Hematopoietic multipotent progenitor cell treated with erythropoietin and hydrocortisone succinate and interleukin-3 and kit ligand, for 17 days (in vitro differentiated cells): Measurements from ENCODE around the gene GUK1.
"Not testable (repeated sequence)": the region's sequence is repeated elsewhere in the genome, so short reads cannot be mapped to it uniquely, and the experiment has no call there.

Experiments
- DNase-seq: peaks from one replicate; pipeline ENCODE4 v3.0.0-alpha.2; 2015; ENCODE audit warnings: low spot score

The GUK1 gene

DNA sequence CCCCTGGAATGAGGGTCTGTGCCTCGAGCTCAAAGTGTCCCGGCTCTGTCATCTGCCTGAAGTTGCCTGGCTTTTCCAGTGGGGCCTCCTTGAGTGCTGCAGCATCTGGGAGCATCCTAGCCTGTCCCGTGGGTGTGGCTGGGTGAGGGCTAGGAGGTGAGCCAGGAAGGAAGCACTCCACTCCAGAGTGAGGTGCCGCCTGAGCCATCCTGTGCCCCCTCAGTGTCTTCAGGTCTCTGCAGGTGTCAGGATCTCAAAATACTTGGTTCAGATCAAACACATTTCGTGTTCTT is 37.0 kb downstream of the GUK1 start:
- peak; percentile 50 for DNase-seq

DNA sequence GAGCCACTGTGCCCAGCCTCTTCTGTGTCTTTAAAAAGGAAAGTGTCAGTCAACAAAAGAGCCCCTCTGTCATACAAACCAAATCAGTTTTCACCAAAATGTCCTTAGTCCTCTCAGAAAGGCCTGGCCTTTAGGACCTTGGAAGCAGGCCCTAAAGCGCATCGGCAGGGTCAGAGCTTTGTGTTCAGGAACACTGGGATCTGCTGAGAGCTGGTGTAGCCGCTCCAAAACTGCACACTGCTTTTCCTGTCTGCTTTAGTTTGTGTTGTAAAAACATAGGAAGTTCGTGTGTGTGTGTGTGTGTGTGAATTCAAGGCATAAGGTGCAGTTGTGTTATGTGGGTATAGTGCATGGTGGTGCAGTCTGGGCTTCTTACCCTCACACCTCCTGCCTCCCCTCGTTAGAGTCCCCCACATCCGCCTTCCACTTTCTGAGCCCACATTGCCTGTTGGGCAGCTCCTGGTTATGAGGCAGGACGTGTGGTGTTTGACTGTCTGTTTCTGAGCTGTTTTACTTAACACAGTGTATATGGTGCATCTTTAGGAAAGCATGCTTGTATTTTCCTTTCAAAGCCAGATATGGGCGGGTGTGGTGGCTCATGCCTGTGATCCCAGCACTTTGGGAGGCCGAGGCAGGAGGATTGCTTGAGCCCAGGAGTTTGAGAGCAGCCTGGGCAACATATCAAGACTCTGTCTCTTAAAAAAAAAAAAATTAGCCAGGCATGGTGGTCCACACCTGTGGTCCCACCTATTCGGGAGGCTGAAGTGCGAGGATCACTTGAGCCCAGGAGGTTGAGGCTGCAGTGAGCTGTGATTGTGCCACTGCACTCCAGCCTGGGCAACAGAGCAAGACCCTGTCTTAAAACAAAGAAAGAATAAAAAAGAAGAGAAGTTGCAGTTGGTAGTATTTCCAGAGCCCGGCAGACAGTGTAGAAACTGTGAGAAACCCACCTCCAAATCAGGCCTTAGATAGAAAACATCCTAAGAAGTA is 37.9 kb downstream of the GUK1 start:
- DNase-seq = peak; percentile 68

DNA sequence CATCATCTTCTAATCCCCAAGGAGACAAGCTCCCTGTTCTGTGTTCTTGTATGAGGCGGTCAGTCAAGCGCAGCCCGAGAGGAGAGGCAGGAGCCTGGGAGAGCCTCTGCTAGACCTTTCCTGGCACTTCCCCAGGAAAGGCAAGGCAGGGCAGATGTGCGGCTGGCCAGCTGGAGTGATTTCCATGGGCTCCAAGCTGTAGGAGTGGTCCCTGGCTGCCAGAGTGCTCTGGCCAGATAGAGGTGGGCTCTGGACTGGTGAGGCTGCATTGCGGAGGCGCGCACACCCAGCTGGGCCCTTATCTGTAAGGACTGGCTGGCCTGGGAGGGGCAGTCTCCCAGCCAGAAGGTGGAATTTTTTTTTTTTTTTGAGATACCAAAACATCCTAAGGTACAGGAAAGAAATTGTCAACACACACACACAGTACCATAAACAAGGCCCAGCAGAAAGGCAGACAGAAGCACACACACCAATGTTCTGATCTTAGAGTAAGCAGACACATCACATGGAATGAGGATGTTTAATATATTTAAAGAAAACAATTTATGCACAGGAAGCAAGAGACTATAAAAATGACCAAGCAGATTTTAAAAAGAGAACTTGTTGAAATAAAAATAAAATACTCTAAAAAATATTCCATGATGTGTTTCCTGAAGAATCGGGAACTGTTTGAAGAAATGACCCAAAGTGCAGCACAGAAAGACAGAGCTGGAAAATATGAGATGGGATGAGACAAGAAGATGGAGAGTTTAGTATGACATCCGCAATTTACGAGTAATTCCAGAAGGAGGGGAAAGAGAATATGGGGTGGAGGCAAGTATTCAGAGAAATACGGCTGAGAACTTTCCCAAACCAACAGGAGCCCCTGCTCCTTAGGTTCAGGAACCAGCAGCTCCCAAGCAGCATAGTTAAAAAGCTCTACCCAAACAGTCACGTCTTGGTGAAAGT is 38.9 kb downstream of the GUK1 start:
- peak; percentile 94 for DNase-seq

DNA sequence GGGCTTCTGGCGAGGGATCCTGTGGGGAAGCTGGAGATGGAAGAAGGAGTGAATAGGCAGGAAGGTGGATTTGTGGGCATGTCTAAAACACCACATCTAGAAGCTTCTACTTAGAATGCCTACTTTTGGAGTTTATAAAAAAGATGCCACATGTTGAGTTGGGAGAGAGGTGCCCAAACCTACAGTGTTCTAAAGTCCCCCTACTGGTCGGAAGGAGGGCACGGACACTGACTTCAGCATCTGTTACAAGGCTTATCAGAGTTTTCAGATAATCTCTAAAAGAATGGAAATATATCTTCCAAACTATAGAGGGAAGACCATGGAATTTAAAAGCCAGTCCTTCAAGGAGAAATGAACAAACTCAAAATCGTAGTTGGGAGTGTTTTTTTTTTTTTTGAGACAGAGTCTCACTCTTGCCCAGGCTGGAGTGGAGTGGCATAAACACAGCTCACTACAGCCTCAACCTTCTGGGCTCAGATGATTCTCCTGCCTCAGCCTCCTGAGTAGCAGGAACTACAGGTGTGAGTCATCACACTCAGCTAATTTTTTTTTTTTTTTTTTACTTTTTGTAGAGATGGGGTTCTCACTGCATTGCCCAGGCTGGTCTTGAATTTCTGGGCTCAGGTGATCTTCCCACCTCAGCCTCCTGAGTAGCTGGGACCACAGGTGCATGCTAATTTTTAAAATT is 40.3 kb downstream of the GUK1 start:
- peak; percentile 87 for DNase-seq

DNA sequence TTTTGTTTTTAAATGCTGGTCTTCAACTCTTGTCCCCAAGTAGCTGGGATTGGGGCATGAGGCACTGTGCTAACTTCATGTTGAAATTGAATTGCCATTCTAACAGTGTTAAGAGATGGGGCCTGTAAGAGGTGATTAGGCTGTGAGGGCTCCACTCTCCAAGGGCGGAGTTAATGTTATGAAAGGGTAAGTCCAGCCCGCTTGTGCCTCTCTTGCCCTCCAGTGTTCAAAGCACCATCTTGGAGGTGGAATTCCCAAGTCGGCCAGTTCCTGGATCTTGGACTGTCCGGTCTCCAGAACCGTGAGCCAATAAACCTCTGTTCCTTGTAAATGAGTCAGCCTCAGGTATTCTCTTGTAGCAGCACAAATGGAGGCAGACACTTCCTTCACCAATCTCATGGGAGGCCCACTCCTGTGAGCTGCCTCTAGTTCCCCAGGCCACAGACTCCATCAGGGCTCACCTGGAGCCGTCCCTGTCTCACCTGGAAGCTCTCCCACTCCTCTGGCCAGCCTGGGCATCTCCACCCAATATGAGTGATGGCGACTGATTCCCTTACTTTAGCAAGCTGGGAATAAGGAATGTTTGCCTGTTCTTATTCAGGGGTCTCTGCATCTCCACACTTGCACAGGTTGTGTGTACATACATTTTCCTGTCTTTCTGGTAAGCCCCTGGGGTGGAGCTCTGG is 41.0 kb downstream of the GUK1 start:
- peak; percentile 79 for DNase-seq

DNA sequence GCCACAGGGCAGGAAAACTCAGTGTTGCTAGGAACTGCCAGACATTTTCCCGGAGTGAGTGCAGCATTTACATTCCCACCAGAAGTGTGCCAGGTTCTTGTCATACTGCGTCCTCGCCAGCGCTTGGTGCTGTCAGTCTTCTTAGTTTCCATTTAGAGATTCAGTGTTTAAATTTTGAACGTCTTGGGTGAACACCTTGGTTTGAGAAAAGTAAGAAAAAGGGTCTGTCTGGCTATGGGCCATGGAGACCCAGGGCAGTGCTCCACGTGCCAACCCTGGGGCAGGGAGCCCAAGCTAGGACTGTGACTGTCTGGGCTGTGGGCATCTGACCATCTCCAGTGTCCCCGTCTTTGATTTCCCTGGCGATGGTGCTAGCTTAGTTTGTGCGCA is 41.6 kb downstream of the GUK1 start:
- peak; percentile 37 for DNase-seq

DNA sequence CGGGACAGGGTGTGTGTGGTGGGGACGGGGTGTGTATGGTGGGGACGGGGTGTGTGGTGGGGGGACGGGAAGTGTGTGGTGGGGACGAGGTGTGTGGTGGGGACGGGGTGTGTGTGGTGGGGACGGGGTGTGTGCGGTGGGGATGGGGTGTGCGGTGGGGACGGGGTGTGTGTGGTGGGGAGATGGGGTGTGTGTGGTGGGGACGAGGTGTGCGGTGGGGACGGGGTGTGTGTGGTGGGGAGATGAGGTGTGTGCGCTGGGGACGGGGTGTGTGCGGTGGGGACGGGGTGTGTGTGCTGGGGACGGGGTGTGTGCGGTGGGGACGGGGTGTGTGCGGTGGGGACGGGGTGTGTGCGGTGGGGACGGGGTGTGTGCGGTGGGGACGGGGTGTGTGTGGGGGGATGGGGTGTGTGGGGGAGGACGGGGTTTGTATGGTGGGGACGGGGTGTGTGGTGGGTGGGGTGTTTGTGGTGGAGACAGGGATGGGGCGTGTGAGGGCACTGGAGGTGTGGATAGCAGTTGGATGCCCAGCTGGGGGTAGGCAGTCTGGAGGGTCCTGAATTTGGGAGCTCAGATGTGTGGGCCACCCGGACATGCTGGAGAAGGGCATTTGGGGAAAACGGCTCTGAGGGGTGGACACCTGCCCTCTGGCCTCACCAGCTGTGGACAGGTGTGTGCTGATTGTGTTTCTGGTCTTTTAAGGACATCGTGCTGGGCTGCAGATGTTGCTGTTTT is 42.4 kb downstream of the GUK1 start:
- DNase-seq = no peak

DNA sequence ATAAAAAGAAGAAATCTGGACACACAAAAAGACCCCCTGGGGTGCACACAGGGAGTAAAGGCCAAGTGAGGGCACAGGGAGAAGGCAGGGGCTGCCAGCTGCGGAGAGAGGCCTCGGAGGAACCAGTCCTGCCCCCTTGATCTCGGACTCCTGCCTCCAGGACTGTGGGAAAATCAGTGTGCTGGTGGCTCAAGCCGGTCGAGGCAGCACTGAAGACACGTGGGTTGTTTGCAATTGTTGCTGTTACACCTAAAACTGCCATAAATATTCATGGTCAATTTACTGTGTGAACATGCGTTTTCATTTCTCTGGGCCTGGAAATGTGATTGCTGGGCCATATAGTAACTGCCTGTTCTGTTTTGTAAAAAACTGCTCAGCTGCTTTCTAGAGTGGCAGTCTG is 44.1 kb downstream of the GUK1 start:
- DNase-seq = no peak

DNA sequence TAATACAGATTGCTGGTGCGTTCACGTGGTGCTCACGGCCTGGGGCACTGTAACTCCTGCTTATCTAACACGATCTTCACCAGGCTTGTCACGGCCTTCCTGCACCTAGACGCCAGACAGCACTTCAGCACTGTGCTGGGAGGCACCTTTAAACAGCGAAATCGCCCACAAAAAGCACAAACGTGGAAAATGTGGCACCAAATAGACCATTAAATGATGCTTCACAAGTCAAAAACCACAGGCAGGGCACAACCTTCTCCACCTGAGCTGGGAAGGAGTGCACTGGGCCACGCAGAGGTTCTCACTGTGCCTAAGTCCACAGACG is 45.5 kb downstream of the GUK1 start:
- no peak for DNase-seq

DNA sequence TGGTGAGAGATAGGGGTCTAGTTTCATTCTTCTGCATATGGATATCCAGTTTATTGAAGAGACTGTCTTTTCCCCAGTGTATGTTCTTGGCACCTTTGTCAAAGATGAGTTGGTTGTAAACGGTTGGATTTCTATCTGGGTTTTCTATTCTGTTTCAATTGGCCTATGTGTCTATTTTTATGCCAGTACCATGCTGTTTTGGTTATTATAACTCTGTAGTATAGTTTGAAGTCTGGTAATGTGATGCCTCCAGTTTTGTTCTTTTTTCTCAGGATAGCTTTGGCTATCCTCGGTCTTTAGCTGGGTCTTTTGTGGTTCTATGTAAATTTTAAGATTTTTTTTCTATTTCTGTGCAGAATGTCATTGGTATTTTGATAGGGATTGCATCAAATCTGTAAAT is 48.2 kb downstream of the GUK1 start:
- not testable (repeated sequence) for DNase-seq

DNA sequence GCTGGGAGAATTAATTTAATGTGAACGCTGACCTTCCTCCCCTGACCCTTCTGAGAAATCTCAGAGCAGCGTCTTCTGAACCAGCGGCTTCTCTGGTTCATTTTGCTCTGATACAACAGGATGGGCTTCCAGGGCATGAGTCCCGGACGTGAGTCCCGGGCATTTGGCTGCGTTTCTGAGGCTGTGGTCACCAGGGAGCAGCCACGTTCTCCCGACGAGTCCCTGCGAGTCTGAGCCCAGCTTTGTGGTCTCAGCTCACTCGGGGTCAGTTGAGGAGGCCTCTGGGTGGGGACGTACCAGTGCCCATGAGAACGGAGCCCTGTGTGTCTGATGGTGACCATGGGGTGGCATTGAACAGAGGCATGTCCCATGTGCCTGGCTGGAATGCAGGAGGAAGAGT is 50.1 kb downstream of the GUK1 start:
- no peak for DNase-seq

DNA sequence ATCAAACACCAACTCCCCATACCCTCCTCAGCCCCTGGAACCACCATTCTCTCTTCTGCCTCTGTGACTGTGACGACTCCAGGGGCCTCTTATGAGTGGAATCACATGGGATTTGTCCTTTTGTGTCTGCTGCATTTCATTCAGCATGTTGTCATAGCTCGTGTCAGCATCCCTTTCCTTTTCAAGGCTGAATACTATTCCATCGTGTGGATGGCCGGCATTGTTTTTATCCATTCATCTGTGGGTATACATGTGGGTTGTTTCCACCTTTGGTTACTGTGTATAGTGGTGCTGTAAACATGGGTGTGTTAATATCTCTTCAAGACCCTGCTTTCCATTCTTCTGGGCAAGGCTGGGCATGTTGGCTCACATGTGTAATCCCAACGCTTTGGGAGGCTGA is 50.7 kb downstream of the GUK1 start:
- no peak for DNase-seq

DNA sequence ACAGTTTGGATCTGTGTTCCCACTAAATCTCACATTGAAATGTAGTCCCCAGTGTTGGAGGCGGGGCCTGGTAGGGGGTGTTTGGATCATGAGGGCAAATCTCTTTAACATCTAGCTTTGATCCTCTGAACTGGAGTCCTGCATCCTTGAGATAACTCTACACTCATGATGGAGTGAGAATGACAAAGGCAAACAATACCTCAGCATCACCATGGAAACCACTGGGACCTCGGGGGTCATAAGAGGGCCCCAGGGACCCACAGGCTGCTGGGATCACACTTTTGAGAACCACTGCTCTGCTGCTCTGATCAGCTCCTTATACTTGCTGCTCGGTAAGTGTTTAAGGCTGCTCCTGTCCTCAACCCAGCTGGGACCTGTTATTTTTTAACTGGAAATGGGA is 54.4 kb downstream of the GUK1 start:
- DNase-seq = no peak

DNA sequence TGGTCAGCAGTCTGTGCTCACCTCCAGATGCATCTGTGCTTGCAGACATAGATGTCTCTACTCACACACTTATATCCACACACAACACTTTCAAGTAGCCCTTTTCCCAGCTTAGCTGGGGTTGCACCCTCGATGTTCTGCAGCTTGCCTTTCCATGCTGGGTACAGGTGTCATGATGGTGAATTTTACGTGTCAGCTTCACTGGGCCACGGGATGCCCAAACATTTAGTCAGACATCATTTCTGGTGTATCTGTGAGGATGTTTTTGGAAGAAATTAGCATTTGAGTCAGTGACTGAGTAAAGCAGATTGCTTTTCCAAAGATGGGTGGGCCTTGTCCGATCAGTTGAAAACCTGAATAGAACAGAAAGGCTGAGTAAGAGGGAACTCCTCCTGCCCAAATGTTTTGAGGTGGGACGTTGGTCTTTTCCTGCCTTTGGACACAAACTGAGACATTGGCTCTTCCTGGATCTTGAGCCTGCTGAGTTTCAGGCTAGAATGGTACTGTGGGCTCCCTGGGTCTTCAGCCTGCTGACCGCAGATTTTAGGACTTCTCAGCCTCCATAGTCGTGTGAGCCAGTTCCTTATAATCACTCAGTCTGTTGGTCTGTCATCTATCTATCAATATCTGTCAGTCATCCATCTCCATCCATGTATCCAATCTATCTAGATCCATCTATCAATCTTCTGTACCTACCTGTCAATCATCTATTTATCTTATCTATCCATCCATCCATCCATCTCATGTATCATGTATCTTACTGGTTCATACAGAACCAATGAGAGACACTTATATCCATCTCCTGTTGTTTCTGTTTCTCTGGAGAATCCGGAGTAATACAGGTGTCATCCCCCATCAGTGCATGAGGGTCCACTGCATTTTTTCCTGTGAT is 55.1 kb downstream of the GUK1 start:
- no peak for DNase-seq

DNA sequence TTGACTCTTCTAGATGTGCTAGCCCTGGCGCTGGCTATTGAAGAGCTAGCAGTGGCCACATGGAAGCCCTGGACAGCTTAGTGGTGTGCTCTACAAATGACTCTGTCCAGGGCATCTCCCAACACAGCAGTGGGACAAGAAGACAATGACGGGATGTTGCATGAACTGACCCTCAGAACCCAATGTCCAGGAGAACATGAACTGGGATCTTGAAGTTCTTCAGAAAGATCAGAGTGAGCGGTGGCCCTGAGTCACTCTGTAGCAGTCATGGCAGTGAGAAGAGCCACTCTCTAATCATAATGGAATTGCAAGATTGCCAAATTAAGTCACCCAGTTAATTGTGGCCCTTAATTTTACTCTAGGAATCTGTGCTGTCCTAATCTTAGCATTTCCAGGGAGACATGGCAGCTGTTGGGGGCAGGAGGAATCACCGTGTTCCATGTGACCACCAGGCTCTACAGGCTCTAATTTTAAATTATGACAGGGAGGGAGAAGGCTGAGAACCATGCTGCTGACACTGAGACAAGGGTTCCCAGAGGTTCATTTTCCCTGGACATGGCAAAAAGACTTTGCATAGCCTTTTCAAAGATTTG is 57.6 kb downstream of the GUK1 start:
- no peak for DNase-seq
